DOHH2 (cell line): ENCODE results near the gene TMEM132D.

Experiments used
- H3F3A ChIP-seq: fragments of 200-600 bp; sonication (generic), shearing (Covaris generic); 2 replicates; pipeline ENCODE4 v1.6.0; 2016; ENCODE audit warnings: antibody characterized with exemption, mild to moderate bottlenecking; ENCODE audit not compliant: control insufficient read depth, insufficient read depth
- H3K27ac ChIP-seq: fragments of 200-600 bp; sonication (generic); 2 replicates; pipeline ENCODE4 v1.5.1; 2014; ENCODE audit warnings: low read depth, mild to moderate bottlenecking, low read length, moderate library complexity
- H3K27me3 ChIP-seq: fragments of 200-600 bp; sonication (generic); 2 replicates; pipeline ENCODE4 v1.6.1; 2014; ENCODE audit warnings: mild to moderate bottlenecking, low read length, mixed read lengths; ENCODE audit not compliant: control insufficient read depth
- H3K36me3 ChIP-seq: fragments of 200-600 bp; sonication (generic); 2 replicates; pipeline ENCODE4 v1.6.1; 2014; ENCODE audit warnings: mild to moderate bottlenecking, low read length, moderate library complexity, mixed read lengths; ENCODE audit not compliant: control insufficient read depth
- H3K4me1 ChIP-seq: fragments of 200-600 bp; sonication (generic); 2 replicates; pipeline ENCODE4 v1.6.1; 2014; ENCODE audit warnings: mild to moderate bottlenecking, low read length, mixed read lengths; ENCODE audit not compliant: control insufficient read depth
- H3K4me2 ChIP-seq: fragments of 200-600 bp; sonication (generic); 2 replicates; pipeline ENCODE4 v1.6.0; 2014; ENCODE audit warnings: mild to moderate bottlenecking, low read length, moderate library complexity
- H3K4me3 ChIP-seq: fragments of 200-600 bp; sonication (generic); 2 replicates; pipeline ENCODE4 v1.5.1; 2014; ENCODE audit warnings: mild to moderate bottlenecking, low read length, mixed read lengths
- H3K79me2 ChIP-seq: fragments of 200-600 bp; sonication (generic); 2 replicates; pipeline ENCODE4 v1.6.1; 2014; ENCODE audit warnings: mild to moderate bottlenecking, low read length, mixed read lengths; ENCODE audit not compliant: control insufficient read depth
- H3K9me2 ChIP-seq: fragments of 200-600 bp; sonication (generic); replicated peaks from 2 replicates; pipeline ENCODE4 v1.6.1; 2014; ENCODE audit warnings: mild to moderate bottlenecking, low read length, mixed read lengths; ENCODE audit not compliant: control insufficient read depth
- H3K9me3 ChIP-seq: fragments of 200-600 bp; sonication (generic); 2 replicates; pipeline ENCODE4 v1.6.1; 2014; ENCODE audit warnings: antibody characterized with exemption, low read length, mixed read lengths; ENCODE audit not compliant: control insufficient read depth, insufficient read depth
- H4K20me1 ChIP-seq: fragments of 200-600 bp; sonication (generic); 2 replicates; pipeline ENCODE4 v1.6.0; 2014; ENCODE audit warnings: low read depth, mild to moderate bottlenecking, antibody characterized with exemption, low read length, moderate library complexity; ENCODE audit not compliant: control insufficient read depth, insufficient read depth
- CTCF ChIP-seq: fragments of 200-600 bp; sonication (generic); IDR thresholded peaks from one replicate; pipeline ENCODE4 v1.5.1; 2014; ENCODE audit warnings: antibody characterized with exemption, mild to moderate bottlenecking, low read depth, low read length; ENCODE audit not compliant: poor library complexity, severe bottlenecking
- EZH2phosphoT487 ChIP-seq: fragments of 200-600 bp; sonication (generic); IDR thresholded peaks from 2 replicates; pipeline ENCODE4 v1.6.1; 2017; ENCODE audit warnings: borderline replicate concordance, mild to moderate bottlenecking, antibody characterized with exemption, low read length, moderate library complexity, mixed read lengths

TMEM132D gene

GRCh38 chr12:129237881-129238280 is 665.9 kb downstream of the TMEM132D start:
- H3K4me1 ChIP-seq: no peaks in the 10 kb centered on the region
- no peaks in the 10 kb centered on the region for H3K36me3 ChIP-seq
- H3K4me2 ChIP-seq: no peak overlapping the region
- no peaks in the 10 kb centered on the region for H4K20me1 ChIP-seq
- no peaks in the 10 kb centered on the region for H3K9me3 ChIP-seq
- no peak for TF ChIP-seq CTCF
- no peak for TF ChIP-seq EZH2phosphoT487
- H3K27me3 ChIP-seq: no peaks in the 10 kb centered on the region
- no peak overlapping the region for H3K4me3 ChIP-seq
- no peaks in the 10 kb centered on the region for H3K9me2 ChIP-seq
- H3K27ac ChIP-seq: no peak overlapping the region
- H3K79me2 ChIP-seq: no peaks in the 10 kb centered on the region
- no peaks in the 10 kb centered on the region for H3F3A ChIP-seq

GRCh38 chr12:129234209-129234608 is 669.6 kb downstream of the TMEM132D start:
- H3F3A ChIP-seq: no peaks in the 10 kb centered on the region
- H3K27me3 ChIP-seq: no peaks in the 10 kb centered on the region
- H3K9me3 ChIP-seq: no peaks in the 10 kb centered on the region
- TF ChIP-seq CTCF (no peak), EZH2phosphoT487 (no peak)
- no peaks in the 10 kb centered on the region for H3K4me1 ChIP-seq
- H3K4me2 ChIP-seq: no peak overlapping the region
- no peak overlapping the region for H3K27ac ChIP-seq
- H4K20me1 ChIP-seq: no peaks in the 10 kb centered on the region
- no peak overlapping the region for H3K4me3 ChIP-seq
- no peaks in the 10 kb centered on the region for H3K36me3 ChIP-seq
- no peaks in the 10 kb centered on the region for H3K79me2 ChIP-seq
- no peaks in the 10 kb centered on the region for H3K9me2 ChIP-seq

- TF ChIP-seq EZH2phosphoT487: no peak
- Histone ChIP-seq H4K20me1 (no peaks in the 10 kb centered on the region), H3K27ac (no peak overlapping the region), H3K4me2 (no peak overlapping the region), H3K27me3 (no peaks in the 10 kb centered on the region), H3K4me3 (no peak overlapping the region), H3F3A (no peaks in the 10 kb centered on the region), H3K4me1 (no peaks in the 10 kb centered on the region), H3K79me2 (no peaks in the 10 kb centered on the region), H3K36me3 (no peaks in the 10 kb centered on the region), H3K9me3 (no peaks in the 10 kb centered on the region), H3K9me2 (no peaks in the 10 kb centered on the region)
These were observed 672.3 kb downstream of the TMEM132D start for GRCh38 chr12:129231491-129231890.

- Histone ChIP-seq H3K4me1 (no peaks in the 10 kb centered on the region), H3K9me3 (no peaks in the 10 kb centered on the region), H4K20me1 (no peaks in the 10 kb centered on the region), H3K79me2 (no peaks in the 10 kb centered on the region), H3F3A (no peaks in the 10 kb centered on the region), H3K36me3 (no peaks in the 10 kb centered on the region), H3K9me2 (no peaks in the 10 kb centered on the region), H3K4me2 (no peak overlapping the region), H3K4me3 (no peak overlapping the region), H3K27ac (no peak overlapping the region), H3K27me3 (no peaks in the 10 kb centered on the region)
- no peak for TF ChIP-seq EZH2phosphoT487
- no peak for TF ChIP-seq CTCF
These were observed 672.8 kb downstream of the TMEM132D start for GRCh38 chr12:129230995-129231394.
